ENCODE data around the gene EBNA1BP2. TPM values are rescaled to one million over a fixed set of nuclear protein-coding genes. Genes with fewer than 3 reads are reported as not detected.
"Not testable (repeated sequence)": the region's sequence is repeated elsewhere in the genome, so short reads cannot be mapped to it uniquely, and the experiment has no call there.

Gene EBNA1BP2
- total RNA-seq, 1 donor, result 50.7 TPM

- H3K4me3 ChIP-seq (ENCODE audit: insufficient read depth, low read length), result no peak overlapping the region
- H3K79me2 ChIP-seq (ENCODE audit: insufficient read depth, low read length), result no peaks in the 10 kb centered on the region
- H3K4me1 ChIP-seq (ENCODE audit: insufficient read depth, low read length), result no peaks in the 10 kb centered on the region
- H4K20me1 ChIP-seq (ENCODE audit: insufficient read depth, low read length), result no peaks in the 10 kb centered on the region
- no peaks in the 10 kb centered on the region for H3K9me3 ChIP-seq (ENCODE audit: low read depth, low read length)
- no peak overlapping the region for H2AFZ ChIP-seq (ENCODE audit: low read length)
- no peak overlapping the region for H3K27ac ChIP-seq (ENCODE audit: low read depth, low read length)
- TF ChIP-seq CTCF (IDR thresholded peaks at IDR 0.05; ENCODE audit: extremely low read depth, low read depth, low read length), result no peak
- H3K4me2 ChIP-seq (ENCODE audit: insufficient read depth, low read length), result no peak overlapping the region
- no peaks in the 10 kb centered on the region for H3K36me3 ChIP-seq (ENCODE audit: insufficient read depth, low read length)
- no peak for DNase-seq (ENCODE audit: insufficient read length, low spot score, missing footprints)
- no peaks in the 10 kb centered on the region for H3K27me3 ChIP-seq (ENCODE audit: insufficient read depth, low read length)
Measured at GRCh38 chr1:43217747-43218146, 45.7 kb upstream of the EBNA1BP2 start.

DNA sequence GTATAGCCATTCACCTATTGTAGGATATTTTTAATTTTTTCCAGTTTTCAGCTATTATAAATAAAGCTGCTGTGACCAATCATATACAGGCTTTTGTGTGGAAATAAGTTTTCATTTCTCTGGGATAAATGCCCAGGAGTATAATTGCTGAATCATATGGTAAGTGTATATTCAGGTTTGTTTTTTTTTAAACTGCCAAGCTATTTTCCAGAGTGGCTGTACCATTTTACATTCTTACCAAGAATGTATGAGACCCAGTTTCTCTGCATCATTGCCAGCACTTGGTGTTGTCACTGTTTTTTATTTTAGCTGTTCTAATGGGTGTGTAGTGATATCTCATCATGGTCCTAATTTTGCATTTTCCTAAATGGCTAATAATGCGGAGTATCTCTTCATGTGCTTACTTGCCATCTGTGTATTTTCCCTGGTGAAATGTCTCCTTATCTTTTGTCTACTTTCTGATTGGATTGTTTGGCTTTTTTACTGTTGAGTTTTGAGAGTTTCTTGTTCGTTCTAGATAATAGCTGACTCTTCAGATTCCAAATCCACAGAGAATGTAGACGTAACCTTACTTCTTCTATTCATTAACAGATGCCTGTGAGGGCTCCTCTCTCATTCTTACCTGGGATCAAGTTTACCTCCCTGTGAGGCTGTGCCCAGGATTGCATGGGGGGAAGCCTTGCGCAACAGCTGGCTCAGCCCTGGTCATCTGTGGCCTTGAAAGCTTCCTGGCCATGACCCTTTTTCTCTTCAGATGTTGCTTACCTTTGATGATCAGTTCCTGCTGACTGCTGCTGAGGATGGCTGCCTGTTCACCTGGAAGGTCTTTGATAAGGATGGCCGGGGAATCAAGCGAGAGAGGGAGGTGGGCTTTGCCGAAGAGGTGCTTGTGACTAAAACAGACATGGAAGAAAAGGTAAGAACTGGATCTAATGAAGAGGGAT is 42.7 kb upstream of the EBNA1BP2 start:
- no peak overlapping the region for H3K4me3 ChIP-seq (ENCODE audit: insufficient read depth, low read length)
- H3K36me3 ChIP-seq (ENCODE audit: insufficient read depth, low read length), result no peaks in the 10 kb centered on the region
- H3K27me3 ChIP-seq (ENCODE audit: insufficient read depth, low read length), result no peaks in the 10 kb centered on the region
- no peak overlapping the region for H3K4me2 ChIP-seq (ENCODE audit: insufficient read depth, low read length)
- H3K4me1 ChIP-seq (ENCODE audit: insufficient read depth, low read length), result no peaks in the 10 kb centered on the region
- no peak overlapping the region for H3K27ac ChIP-seq (ENCODE audit: low read depth, low read length)
- no peaks in the 10 kb centered on the region for H4K20me1 ChIP-seq (ENCODE audit: insufficient read depth, low read length)
- DNase-seq (ENCODE audit: insufficient read length, low spot score, missing footprints), result no peak
- no peaks in the 10 kb centered on the region for H3K79me2 ChIP-seq (ENCODE audit: insufficient read depth, low read length)
- no peak for TF ChIP-seq CTCF (IDR thresholded peaks at IDR 0.05; ENCODE audit: extremely low read depth, low read depth, low read length)
- no peak overlapping the region for H2AFZ ChIP-seq (ENCODE audit: low read length)
- H3K9me3 ChIP-seq (ENCODE audit: low read depth, low read length), result no peaks in the 10 kb centered on the region

DNA sequence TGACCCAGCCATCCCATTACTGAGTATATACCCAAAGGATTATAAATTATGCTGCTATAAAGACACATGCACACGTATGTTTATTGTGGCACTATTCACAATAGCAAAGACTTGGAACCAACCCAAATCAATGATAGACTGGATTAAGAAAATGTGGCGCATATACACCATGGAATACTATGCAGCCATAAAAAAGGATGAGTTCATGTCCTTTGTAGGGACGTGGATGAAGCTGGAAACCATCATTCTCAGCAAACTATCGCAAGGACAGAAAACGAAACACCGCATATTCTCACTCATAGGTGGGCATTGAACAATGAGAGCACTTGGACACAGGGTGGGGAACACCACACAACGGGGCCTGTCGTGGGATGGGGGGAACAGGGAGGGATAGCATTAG is 36.2 kb upstream of the EBNA1BP2 start:
- H3K27me3 ChIP-seq (ENCODE audit: insufficient read depth, low read length); H3K79me2 ChIP-seq (ENCODE audit: insufficient read depth, low read length); DNase-seq (ENCODE audit: insufficient read length, low spot score, missing footprints); H3K27ac ChIP-seq (ENCODE audit: low read depth, low read length); H3K9me3 ChIP-seq (ENCODE audit: low read depth, low read length); H3K4me2 ChIP-seq (ENCODE audit: insufficient read depth, low read length); H4K20me1 ChIP-seq (ENCODE audit: insufficient read depth, low read length); H2AFZ ChIP-seq (ENCODE audit: low read length); H3K36me3 ChIP-seq (ENCODE audit: insufficient read depth, low read length); H3K4me3 ChIP-seq (ENCODE audit: insufficient read depth, low read length): not testable (repeated sequence)
- H3K4me1 ChIP-seq (ENCODE audit: insufficient read depth, low read length), result peaks cover 29% of the 10 kb centered on the region

- H3K4me2 ChIP-seq (ENCODE audit: insufficient read depth, low read length), result peak overlapping the region; percentile 61
- peak overlapping the region; percentile 24 for H3K4me3 ChIP-seq (ENCODE audit: insufficient read depth, low read length)
- no peak for DNase-seq (ENCODE audit: insufficient read length, low spot score, missing footprints)
- no peak for TF ChIP-seq CTCF (IDR thresholded peaks at IDR 0.05; ENCODE audit: extremely low read depth, low read depth, low read length)
- peaks cover 29% of the 10 kb centered on the region for H3K4me1 ChIP-seq (ENCODE audit: insufficient read depth, low read length)
- H3K9me3 ChIP-seq (ENCODE audit: low read depth, low read length), result no peaks in the 10 kb centered on the region
- H3K27ac ChIP-seq (ENCODE audit: low read depth, low read length), result peak overlapping the region; percentile 88
- H3K27me3 ChIP-seq (ENCODE audit: insufficient read depth, low read length), result no peaks in the 10 kb centered on the region
- no peaks in the 10 kb centered on the region for H4K20me1 ChIP-seq (ENCODE audit: insufficient read depth, low read length)
- H2AFZ ChIP-seq (ENCODE audit: low read length), result peak overlapping the region; percentile 50
- H3K36me3 ChIP-seq (ENCODE audit: insufficient read depth, low read length), result no peaks in the 10 kb centered on the region
- no peaks in the 10 kb centered on the region for H3K79me2 ChIP-seq (ENCODE audit: insufficient read depth, low read length)
Measured at GRCh38 chr1:43207229-43207853, 35.3 kb upstream of the EBNA1BP2 start.

Measured in osteoblast (primary cell).